Astrocyte of the cerebellum (primary cell): ENCODE data around the gene STPG3.
A peak's percentile ranks its signal among the peaks of the same experiment; 100 is the strongest.

Experiments
- DNase-seq: peaks from one replicate; pipeline ENCODE4 v3.0.0-alpha.2; 2011; ENCODE audit warnings: low read depth
- H3K4me3 ChIP-seq: 2 replicates; pipeline ENCODE4 v1.5.1; 2011; ENCODE audit warnings: mild to moderate bottlenecking, low read depth, low read length, moderate library complexity
- CTCF ChIP-seq: IDR thresholded peaks from 2 replicates; pipeline ENCODE4 v1.5.1; 2012; ENCODE audit warnings: low read length, low read depth, moderate library complexity, mild to moderate bottlenecking; ENCODE audit errors: missing control alignments
- in situ Hi-C: cut with HindIII; loops from 2 replicates; pipeline ENCODE4 v1.10.0; 2017; ENCODE audit warnings: low sequenced_read_pairs

Gene STPG3

DNA sequence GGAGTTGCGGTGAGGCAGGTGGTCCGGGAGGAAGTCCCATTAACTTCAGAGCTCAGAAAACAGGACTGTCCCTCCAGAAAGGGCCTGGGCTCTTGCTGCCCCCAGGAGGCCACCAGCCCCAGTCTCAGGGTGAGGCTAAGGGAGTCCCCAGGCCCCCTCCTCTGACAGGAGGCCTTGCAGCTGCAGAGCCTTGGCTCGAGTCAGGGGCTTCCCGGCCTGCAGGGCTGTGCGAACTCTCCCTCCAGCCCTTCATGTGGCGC lies 3.2 kb upstream of the STPG3 start:
- H3K4me3 ChIP-seq = no peak overlapping the region
- in situ Hi-C loops = no loop called here
- no peak for DNase-seq
- TF ChIP-seq CTCF = no peak

DNA sequence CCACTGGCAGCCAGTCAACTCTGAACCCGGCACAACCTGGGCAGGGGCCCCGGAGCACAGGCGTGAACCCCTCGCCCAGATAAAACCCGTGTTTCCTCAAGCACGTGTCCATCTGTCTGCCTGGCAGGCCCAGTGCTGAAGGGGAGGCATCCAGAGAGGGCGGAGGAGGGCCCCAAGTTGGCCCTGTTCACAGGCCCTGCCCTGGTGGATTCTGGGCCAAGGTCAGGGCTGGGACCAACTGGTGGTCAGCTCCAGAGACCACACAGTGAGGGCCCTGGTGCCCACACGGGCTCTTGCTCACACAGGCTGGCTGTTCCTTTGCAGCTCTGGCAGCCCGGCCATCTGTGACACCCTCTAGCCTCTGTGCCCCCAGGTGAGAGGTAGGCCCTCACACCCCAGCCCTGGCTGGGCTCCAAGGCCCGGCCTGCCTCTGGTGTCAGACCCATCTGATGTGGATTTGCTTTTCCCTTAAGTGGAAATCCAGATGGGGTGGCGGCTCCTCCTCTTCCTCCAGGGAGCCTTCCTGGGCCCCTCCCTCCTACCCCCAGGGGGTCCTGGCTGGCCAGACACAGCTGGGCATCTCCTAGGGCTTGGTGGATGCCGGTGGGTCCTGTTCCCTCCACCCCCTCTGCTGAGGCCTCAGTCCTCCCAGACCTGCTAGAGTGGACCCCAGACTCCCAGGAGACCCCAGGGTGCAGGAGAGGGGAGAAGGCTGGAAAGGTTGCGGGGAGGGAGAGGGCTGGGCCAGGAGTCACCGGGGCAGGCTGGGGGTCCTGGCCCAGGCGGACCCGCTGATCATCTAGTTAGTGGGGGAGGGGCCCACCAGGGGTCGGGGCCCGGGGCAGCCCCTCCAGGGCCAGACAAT lies 525 bp upstream of the STPG3 start:
- TF ChIP-seq CTCF = no peak
- no peak overlapping the region for H3K4me3 ChIP-seq
- in situ Hi-C loops = no loop called here
- DNase-seq = no peak

DNA sequence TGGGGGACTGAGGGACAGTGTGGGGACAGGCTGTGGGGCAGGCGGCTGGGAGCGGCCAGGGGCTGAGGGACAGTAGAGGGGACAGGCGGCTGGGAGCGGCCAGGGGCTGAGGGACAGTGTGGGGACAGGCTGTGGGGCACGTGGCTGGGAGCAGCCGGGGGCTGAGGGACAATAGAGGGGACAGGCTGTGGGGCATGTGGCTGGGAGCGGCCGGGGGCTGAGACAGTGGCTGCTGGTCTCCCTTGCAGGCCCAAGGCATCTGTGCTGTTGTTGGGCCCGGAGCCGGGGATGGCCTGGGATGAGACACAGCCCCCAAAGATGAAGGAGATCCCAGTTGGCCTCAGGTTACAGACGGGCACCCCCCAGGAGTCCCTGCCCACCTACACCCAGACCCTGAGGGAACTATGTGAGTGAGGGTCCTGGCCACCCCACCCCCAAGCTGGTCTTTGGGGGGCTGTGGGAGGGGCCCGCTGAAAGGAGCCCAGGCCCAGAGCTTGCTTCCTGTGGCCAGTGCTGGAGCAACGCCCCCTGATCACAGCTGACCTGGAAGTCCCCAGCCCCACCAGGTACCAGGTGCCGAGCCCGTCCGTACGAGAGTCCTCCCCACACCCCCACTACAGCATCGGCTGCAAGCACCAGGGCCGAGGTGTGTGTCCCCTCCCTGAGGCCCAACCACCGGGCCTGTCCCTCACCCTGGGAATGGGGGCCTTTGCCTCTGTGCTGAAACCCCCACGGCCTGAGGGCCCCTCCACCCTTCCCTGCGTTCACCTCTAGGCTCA lies 593 bp downstream of the STPG3 start:
- in situ Hi-C loops = no loop called here
- H3K4me3 ChIP-seq = no peak overlapping the region
- TF ChIP-seq CTCF = no peak
- no peak for DNase-seq

DNA sequence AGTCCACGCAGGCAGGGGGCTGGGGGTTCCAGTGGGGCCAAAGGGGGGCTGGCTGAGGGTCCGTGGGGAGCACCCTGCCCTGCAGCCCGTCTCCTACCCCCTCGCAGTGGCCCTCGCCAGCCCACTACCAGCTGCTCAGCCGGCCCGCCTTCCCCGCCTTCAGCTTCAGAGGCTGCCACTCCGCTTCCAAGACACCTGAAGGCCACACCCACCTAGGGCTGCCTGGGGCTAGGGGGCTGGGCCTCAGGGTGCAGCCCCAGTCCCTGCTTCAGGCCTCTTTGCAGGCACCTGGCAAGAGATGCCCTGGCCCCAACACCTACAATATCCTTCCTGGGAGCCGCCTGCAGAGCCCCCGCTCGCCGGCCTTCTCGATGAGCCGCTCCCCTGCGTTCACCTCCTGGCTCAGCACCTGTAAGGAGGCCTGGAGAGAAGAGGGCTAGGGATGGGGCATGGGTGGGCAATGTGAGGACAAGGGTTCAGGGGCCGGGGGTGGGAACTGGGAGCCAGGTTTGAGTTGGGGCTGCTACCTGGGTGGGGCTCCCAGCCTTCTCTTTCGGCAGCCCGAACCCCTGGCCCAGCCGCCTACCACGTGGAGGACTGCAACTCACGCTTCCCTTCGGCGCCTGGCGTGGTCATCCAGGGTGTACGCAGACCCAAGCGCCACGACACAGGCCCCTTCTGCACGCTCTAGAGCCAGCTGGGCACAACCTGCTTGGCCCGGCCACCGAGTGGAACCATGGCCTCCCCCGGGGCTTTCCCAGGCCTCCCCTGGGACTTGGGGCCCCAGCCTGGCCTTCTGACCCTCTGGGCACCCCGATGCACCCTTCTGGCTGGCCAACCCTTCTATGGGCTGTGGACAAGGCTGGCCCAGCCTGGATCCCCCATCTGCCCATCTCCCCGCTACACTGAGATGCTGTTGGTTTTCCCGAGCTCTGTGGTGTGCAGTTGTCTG lies 1.7 kb downstream of the STPG3 start:
- in situ Hi-C loops = no loop called here
- no peak for TF ChIP-seq CTCF
- DNase-seq = no peak
- H3K4me3 ChIP-seq = no peak overlapping the region

DNA sequence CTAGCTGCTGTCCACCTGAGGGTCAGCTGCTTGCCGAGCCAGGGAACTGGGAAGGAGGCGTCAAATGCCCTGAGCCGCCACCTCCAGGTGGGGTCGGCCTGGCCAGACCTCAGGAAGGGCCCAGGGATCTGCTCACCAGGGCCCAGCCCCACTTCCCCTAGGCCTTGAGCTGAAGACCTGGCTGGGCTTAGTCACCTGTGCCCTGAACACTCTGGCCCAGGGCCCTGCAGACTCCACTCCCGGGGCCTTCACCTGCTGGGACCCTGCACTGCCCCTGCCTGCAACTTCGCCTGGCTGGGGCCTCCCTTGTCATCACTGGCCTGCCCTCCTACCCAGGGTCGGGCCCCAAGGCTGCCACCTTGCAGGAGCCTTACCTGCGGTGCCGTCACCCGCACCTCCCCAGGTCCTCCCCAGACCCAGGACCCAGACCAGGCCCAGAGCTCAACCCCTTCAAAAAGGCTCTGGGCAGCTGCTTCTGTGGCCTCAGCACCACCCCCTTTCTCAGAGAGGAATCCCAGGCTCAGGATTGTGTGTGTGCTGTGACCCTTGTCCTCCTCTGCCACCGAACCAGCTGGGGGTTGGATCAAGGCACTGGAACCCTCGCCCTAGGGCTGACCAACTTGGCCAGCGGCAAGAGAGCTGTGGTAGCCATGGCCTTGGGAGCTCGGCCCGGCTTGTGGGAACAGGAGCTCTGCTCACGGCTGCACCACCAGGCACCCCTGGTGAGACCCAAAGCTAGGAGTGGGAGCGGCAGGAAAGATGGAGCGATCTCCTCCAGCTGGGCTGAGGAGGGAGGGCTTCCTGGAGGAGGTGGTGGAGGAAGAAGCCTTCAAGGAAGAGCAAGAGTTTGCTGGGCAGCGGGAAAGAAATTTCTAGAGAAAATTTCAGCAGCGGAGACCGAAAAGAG lies 2.9 kb downstream of the STPG3 start:
- in situ Hi-C loops = no loop called here
- peak overlapping the region; percentile 95 for H3K4me3 ChIP-seq
- no peak for TF ChIP-seq CTCF
- no peak for DNase-seq
